Measurements from ENCODE around the gene MRPL42. TPM values are rescaled to one million over a fixed set of nuclear protein-coding genes. Genes with fewer than 3 reads are reported as not detected.
A peak's percentile ranks its signal among the peaks of the same experiment; 100 is the strongest.

Gene MRPL42
- total RNA-seq, 6 experiments from 2014 or later, result 66.5 to 77.6 (median 73.9) TPM

DNA sequence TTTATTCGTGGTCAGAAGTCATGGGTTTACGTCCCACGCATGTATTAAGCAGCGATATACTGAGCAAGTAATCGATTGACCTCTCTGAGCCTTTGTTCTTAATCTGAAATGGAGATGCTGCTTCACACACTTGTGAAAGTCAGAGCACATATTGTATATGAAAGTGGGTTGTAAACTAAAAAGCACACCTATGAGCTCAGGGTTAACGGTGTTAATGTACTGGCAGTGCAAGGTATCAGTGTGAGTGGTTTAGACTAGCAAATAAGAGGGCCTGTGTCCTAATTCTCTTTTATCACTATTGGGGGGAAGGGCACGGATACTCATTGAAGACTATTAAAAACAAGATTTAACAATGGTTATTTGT lies 676 bp downstream of the MRPL42 start:
- Mint-ChIP-seq H3K27me3 (ENCODE audit: insufficient read depth) (peaks cover 2% of the 10 kb centered on the region), H3K4me1 (ENCODE audit: low read depth) (peaks cover 29% of the 10 kb centered on the region), H3K27ac (peak overlapping the region; percentile 94), H3K36me3 (ENCODE audit: low read depth) (peaks cover 8% of the 10 kb centered on the region), H3K9me3 (no peaks in the 10 kb centered on the region), H3K4me3 (peak overlapping the region; percentile 99)
- DNase-seq, result no peak
- TF ChIP-seq, protein P1, sequence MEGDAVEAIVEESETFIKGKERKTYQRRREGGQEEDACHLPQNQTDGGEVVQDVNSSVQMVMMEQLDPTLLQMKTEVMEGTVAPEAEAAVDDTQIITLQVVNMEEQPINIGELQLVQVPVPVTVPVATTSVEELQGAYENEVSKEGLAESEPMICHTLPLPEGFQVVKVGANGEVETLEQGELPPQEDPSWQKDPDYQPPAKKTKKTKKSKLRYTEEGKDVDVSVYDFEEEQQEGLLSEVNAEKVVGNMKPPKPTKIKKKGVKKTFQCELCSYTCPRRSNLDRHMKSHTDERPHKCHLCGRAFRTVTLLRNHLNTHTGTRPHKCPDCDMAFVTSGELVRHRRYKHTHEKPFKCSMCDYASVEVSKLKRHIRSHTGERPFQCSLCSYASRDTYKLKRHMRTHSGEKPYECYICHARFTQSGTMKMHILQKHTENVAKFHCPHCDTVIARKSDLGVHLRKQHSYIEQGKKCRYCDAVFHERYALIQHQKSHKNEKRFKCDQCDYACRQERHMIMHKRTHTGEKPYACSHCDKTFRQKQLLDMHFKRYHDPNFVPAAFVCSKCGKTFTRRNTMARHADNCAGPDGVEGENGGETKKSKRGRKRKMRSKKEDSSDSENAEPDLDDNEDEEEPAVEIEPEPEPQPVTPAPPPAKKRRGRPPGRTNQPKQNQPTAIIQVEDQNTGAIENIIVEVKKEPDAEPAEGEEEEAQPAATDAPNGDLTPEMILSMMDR (IDR thresholded peaks at IDR 0.05), result no peak

DNA sequence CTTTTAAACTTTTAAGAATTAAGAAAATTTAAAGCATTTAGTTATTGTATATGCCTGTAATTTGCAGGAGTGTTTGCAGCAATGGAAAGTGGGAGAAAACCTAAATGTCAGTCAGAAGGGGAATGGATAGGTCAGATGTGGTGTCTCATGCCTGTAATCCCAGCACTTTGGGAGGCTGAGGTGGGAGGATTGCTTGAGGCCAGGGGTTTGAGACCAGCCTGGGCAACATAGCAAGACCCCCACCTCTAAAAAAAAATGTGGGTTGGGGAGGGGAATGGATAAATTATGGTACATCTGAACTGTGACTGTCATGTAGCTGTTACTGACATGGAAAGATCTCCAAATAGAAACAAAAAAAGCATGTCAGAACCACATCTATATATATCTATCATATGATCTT lies 2.1 kb downstream of the MRPL42 start:
- H3K27me3 Mint-ChIP-seq (ENCODE audit: insufficient read depth), result peaks cover 2% of the 10 kb centered on the region
- peaks cover 8% of the 10 kb centered on the region for H3K36me3 Mint-ChIP-seq (ENCODE audit: low read depth)
- TF ChIP-seq, protein P1 (IDR thresholded peaks at IDR 0.05), result no peak
- H3K27ac Mint-ChIP-seq, result no peak overlapping the region
- DNase-seq, result no peak
- peak overlapping the region; percentile 20; the same call in 1 of the 2 replicates for H3K4me3 Mint-ChIP-seq
- no peaks in the 10 kb centered on the region for H3K9me3 Mint-ChIP-seq
- peaks cover 29% of the 10 kb centered on the region for H3K4me1 Mint-ChIP-seq (ENCODE audit: low read depth)

DNA sequence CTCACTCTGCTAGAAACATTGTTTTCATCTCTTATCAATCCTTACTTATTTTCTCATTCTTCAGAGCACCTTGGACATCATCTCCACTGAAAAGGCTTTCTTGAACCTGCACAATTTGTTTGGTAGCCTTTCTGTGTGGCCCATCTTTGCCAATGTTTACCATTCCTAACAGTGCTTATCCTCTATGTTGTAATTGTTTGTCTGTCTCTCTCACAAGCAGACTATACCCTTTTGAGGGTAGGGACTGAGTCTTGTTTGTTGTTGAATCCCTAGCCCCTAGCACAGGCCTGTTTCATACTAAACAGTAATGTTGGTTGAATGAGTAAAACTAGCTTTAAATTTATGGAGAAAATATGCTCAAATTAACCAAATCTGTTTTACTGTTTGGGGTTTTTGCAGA lies 9.2 kb downstream of the MRPL42 start:
- Mint-ChIP-seq H3K36me3 (ENCODE audit: low read depth) (no peaks in the 10 kb centered on the region), H3K27ac (no peak overlapping the region), H3K9me3 (no peaks in the 10 kb centered on the region), H3K27me3 (ENCODE audit: insufficient read depth) (no peaks in the 10 kb centered on the region; the same call in 1 of the 2 replicates), H3K4me3 (no peak overlapping the region), H3K4me1 (ENCODE audit: low read depth) (no peaks in the 10 kb centered on the region)
- TF ChIP-seq, protein P1 (IDR thresholded peaks at IDR 0.05), result no peak
- no peak for DNase-seq

DNA sequence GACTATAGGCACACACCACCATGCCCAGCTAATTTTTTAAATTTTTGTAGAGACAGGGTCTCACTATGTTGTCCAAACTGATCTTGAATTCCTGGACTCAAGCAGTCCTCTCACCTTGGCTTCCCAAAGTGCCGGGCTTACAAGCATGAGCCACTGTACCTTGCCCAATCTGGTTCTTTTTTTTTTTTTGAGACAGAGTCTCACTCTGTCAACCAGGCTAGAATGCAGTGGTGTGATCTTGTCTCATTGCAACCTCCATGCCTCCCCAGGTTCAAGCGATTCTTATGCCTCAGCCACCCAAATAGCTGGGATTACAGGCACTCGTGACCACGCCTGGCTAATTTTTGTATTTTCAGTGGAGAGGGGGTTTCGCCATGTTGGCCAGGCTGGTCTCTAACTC lies 15.4 kb downstream of the MRPL42 start:
- Mint-ChIP-seq H3K36me3 (ENCODE audit: low read depth) (peaks cover 13% of the 10 kb centered on the region), H3K4me1 (ENCODE audit: low read depth) (peaks cover 7% of the 10 kb centered on the region), H3K27me3 (ENCODE audit: insufficient read depth) (no peaks in the 10 kb centered on the region), H3K9me3 (no peaks in the 10 kb centered on the region), H3K27ac (no peak overlapping the region), H3K4me3 (no peak overlapping the region)
- TF ChIP-seq, protein P1 (IDR thresholded peaks at IDR 0.05), result no peak
- no peak for DNase-seq

- Mint-ChIP-seq H3K27me3 (ENCODE audit: insufficient read depth) (no peaks in the 10 kb centered on the region), H3K4me3 (no peak overlapping the region), H3K9me3 (no peaks in the 10 kb centered on the region), H3K27ac (no peak overlapping the region), H3K4me1 (ENCODE audit: low read depth) (peaks cover 7% of the 10 kb centered on the region), H3K36me3 (ENCODE audit: low read depth) (peaks cover 13% of the 10 kb centered on the region)
- DNase-seq, result no peak
- TF ChIP-seq, protein P1 (IDR thresholded peaks at IDR 0.05), result no peak
These were observed 16.0 kb downstream of the MRPL42 start for GRCh38 chr12:93483151-93483807.

Data from HFFc6 (cell line).